ENCODE results near the gene LSMEM2. TPM values are rescaled to one million over a fixed set of nuclear protein-coding genes. Genes with fewer than 3 reads are reported as not detected.

Gene LSMEM2
- total and polyA plus RNA-seq, 9 of the 15 experiments (the other 6 are each of a cell fraction or from before 2014, with no cell fraction given): not detected

GRCh38 chr3:50320853-50321335, 42.0 kb downstream of the LSMEM2 start (continued):
- TF ChIP-seq REST (IDR thresholded peaks at IDR 0.05; ENCODE audit: borderline replicate concordance): peak; percentile 14; the same call in 1 of the 2 replicates
- no peak for TF ChIP-seq REST (CRISPR knock-in tag; IDR thresholded peaks at IDR 0.05; ENCODE audit: low read depth)
- TF ChIP-seq ARID4B (CRISPR knock-in tag; IDR thresholded peaks at IDR 0.05): peak; percentile 76; the same call in 1 of the 2 replicates
- no peak for TF ChIP-seq ZNF436 (CRISPR knock-in tag; IDR thresholded peaks at IDR 0.05)
- peak; percentile 70 for TF ChIP-seq RBBP5 (IDR thresholded peaks at IDR 0.05; ENCODE audit: borderline replicate concordance, insufficient read depth, low read length, poor library complexity, severe bottlenecking)
- TF ChIP-seq SIN3A (IDR thresholded peaks at IDR 0.05; ENCODE audit: borderline replicate concordance in 2 of 2, control insufficient read depth in 1 of 2, low read depth in 2 of 2, low read length in 2 of 2): peak in 1 of 2 experiments; percentile 51; a peak in 1 of 4 replicates
- no peak for TF ChIP-seq NEUROD1 (IDR thresholded peaks at IDR 0.05; ENCODE audit: borderline replicate concordance, low read depth, low read length, partially characterized antibody)
- no peak for TF ChIP-seq ZNF23 (CRISPR knock-in tag; IDR thresholded peaks at IDR 0.05)
- peak; percentile 67; the same call in 1 of the 2 replicates for TF ChIP-seq ETS1 (conservative IDR thresholded peaks at IDR 0.05; ENCODE audit: control insufficient read depth, low read depth, low read length)
- no peak for TF ChIP-seq TBL1XR1 (IDR thresholded peaks at IDR 0.05; ENCODE audit: low read length in 2 of 2)
- no peak for TF ChIP-seq ZNF408 (CRISPR knock-in tag; IDR thresholded peaks at IDR 0.05; ENCODE audit: low read depth)
- TF ChIP-seq HDAC2 (IDR thresholded peaks at IDR 0.05): 0 out of 2 replicates have a peak, but pooled peaks have one; percentile 5
- TF ChIP-seq NFIC (IDR thresholded peaks at IDR 0.05): peak; percentile 20; the same call in 1 of the 2 replicates
- peak; percentile 33 to 69; a peak in 2 of 4 replicates for TF ChIP-seq TEAD1 (CRISPR knock-in tag; IDR thresholded peaks at IDR 0.05)
